B cell (primary cell): ENCODE data around the gene ELL.

Experiments
- CTCF ChIP-seq: fragments of 200-600 bp; IDR thresholded peaks from one replicate; pipeline ENCODE4 v1.8.0; 2022; ENCODE audit warnings: antibody characterized with exemption, mild to moderate bottlenecking
- EZH2 ChIP-seq: IDR thresholded peaks from 2 replicates; pipeline ENCODE4 v1.6.1; 2012; ENCODE audit warnings: borderline replicate concordance, low read depth, mild to moderate bottlenecking, moderate library complexity, low read length; ENCODE audit not compliant: insufficient read depth, poor library complexity, severe bottlenecking

- TF ChIP-seq CTCF = no peak
- peak; percentile 55 for TF ChIP-seq EZH2
These were observed 104.4 kb downstream of the ELL start for GRCh38 chr19:18417250-18418028.
